Peyer's patch (tissue), 4 donors: ENCODE results near the gene MCAT.

Experiments
- CTCF ChIP-seq, 6 experiments: fragments of 450-650 bp in 4 of 6; fragments of 200-600 bp in 2 of 6; sonication (generic) in 1 of 6; IDR thresholded peaks; one replicate each; pipeline ENCODE4 v1.5.1; 2017 to 2019; ENCODE audit warnings: antibody characterized with exemption in 6 of 6, mild to moderate bottlenecking in 3 of 6, moderate library complexity in 1 of 6
- POLR2A ChIP-seq, 2 donors: fragments of 450-650 bp; IDR thresholded peaks; one replicate each; pipeline ENCODE4 v1.5.1; 2017; ENCODE audit warnings: antibody characterized with exemption in 2 of 2, mild to moderate bottlenecking in 2 of 2, moderate library complexity in 2 of 2

GRCh38 chr22:43154887-43155536, 11.8 kb upstream of the MCAT start:
- TF ChIP-seq CTCF (IDR thresholded peaks at IDR 0.05) (no peak), POLR2A (IDR thresholded peaks at IDR 0.05) (no peak)
